Measurements from ENCODE around the gene PRKG1.

DNA sequence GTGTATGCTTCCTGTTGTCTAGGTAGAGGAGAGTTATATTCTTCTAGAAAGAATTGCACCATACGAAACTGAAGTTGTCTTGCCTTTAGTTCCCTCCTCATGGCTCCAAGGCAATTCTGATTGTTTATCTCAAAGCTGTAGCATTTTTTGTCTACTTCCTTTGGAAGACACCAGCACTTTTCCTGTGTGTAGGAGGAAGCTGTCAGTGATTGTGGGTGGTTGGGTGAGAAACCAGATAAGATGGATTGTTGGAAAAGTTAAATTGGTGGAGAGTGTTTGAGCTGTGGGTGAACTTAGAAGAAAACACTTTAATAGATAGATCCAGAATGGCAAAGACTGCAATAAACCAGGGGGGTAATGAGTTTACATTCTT lies 637.2 kb downstream of the PRKG1 start:
- TF ChIP-seq POLR2AphosphoS5 (IDR thresholded peaks at IDR 0.05), result no peak
- no peak for TF ChIP-seq CTCF (IDR thresholded peaks at IDR 0.05)
- TF ChIP-seq EP300 (IDR thresholded peaks at IDR 0.05), result no peak
